Neural progenitor cell (in vitro differentiated cells): ENCODE results near the gene ADAM23. TPM values are rescaled to one million over a fixed set of nuclear protein-coding genes. Genes with fewer than 3 reads are reported as not detected.
A peak's percentile ranks its signal among the peaks of the same experiment; 100 is the strongest.

Experiments
- DNase-seq: peaks from one replicate; pipeline ENCODE4 v3.0.0-alpha.2; 2016; ENCODE audit warnings: low spot score
- H2AFZ ChIP-seq: fragments of 200-600 bp; sonication (generic); replicated peaks from 2 replicates; pipeline ENCODE4 v1.6.1; 2016; ENCODE audit warnings: antibody characterized with exemption
- H3F3A ChIP-seq: fragments of 200-600 bp; sonication (generic); 2 replicates; pipeline ENCODE4 v1.6.1; 2016; ENCODE audit warnings: antibody characterized with exemption, low read depth
- H3K27ac ChIP-seq: fragments of 200-600 bp; sonication (generic); 2 replicates; pipeline ENCODE4 v1.5.1; 2016; ENCODE audit warnings: mild to moderate bottlenecking
- H3K27me3 ChIP-seq: fragments of 200-600 bp; sonication (generic); 2 replicates; pipeline ENCODE4 v1.6.1; 2016; ENCODE audit warnings: mild to moderate bottlenecking, moderate library complexity
- H3K36me3 ChIP-seq: fragments of 200-600 bp; sonication (generic); 2 replicates; pipeline ENCODE4 v1.5.1; 2016
- H3K4me1 ChIP-seq: fragments of 200-600 bp; sonication (generic); 2 replicates; pipeline ENCODE4 v1.6.1; 2016; ENCODE audit warnings: mixed run types
- H3K4me2 ChIP-seq: fragments of 200-600 bp; sonication (generic); 2 replicates; pipeline ENCODE4 v1.6.1; 2016
- H3K4me3 ChIP-seq: fragments of 200-600 bp; sonication (generic); 2 replicates; pipeline ENCODE4 v1.5.1; 2016
- H3K79me2 ChIP-seq: fragments of 200-600 bp; sonication (generic); 2 replicates; pipeline ENCODE4 v1.6.1; 2016; ENCODE audit warnings: low read depth
- H3K9ac ChIP-seq: fragments of 200-600 bp; sonication (generic); 2 replicates; pipeline ENCODE4 v1.6.1; 2016
- H3K9me3 ChIP-seq: fragments of 200-600 bp; sonication (generic); 2 replicates; pipeline ENCODE4 v1.5.1; 2016; ENCODE audit warnings: low read depth
- H4K20me1 ChIP-seq: fragments of 200-600 bp; sonication (generic); 2 replicates; pipeline ENCODE4 v1.6.1; 2016; ENCODE audit warnings: low read depth
- H3K27ac Mint-ChIP-seq: 3 replicates; pipeline ENCODE4 v1.8.0; 2021; ENCODE audit warnings: mixed read lengths
- H3K27me3 Mint-ChIP-seq: 2 replicates; pipeline ENCODE4 v1.8.0; 2022; ENCODE audit warnings: low read depth, mild to moderate bottlenecking, inconsistent platforms, moderate library complexity, mixed read lengths; ENCODE audit not compliant: insufficient read depth
- H3K36me3 Mint-ChIP-seq: 3 replicates; pipeline ENCODE4 v1.8.0; 2021; ENCODE audit warnings: mixed read lengths
- H3K4me1 Mint-ChIP-seq: 3 replicates; pipeline ENCODE4 v1.8.0; 2021; ENCODE audit warnings: mixed read lengths
- H3K4me3 Mint-ChIP-seq: 3 replicates; pipeline ENCODE4 v1.8.0; 2021; ENCODE audit warnings: mild to moderate bottlenecking, moderate library complexity, mixed read lengths
- H3K9me3 Mint-ChIP-seq: 3 replicates; pipeline ENCODE4 v1.8.0; 2020; ENCODE audit warnings: mixed read lengths
- EZH2 ChIP-seq: fragments of 200-600 bp; sonication (generic); IDR thresholded peaks from 2 replicates; pipeline ENCODE4 v1.6.1; 2017; ENCODE audit warnings: antibody characterized with exemption, mild to moderate bottlenecking, moderate library complexity
- EZH2phosphoT487 ChIP-seq: fragments of 200-600 bp; sonication (generic); IDR thresholded peaks from 2 replicates; pipeline ENCODE4 v1.6.1; 2017; ENCODE audit warnings: antibody characterized with exemption
- total RNA-seq: library from RNA; depleted of rRNA; stranded (reverse); fragments of >200 nt; gene quantifications from 2 replicates; pipeline ENCODE4 v1.2.3, GENCODE V29; 2015; ENCODE audit warnings: low replicate concordance
- TF ChIP-seq, protein P1 (sequence below): fragments of 200-600 bp; sonication (generic); IDR thresholded peaks from 2 replicates; pipeline ENCODE4 v1.5.1; 2017; ENCODE audit warnings: antibody characterized with exemption, mild to moderate bottlenecking

The ADAM23 gene
- total RNA-seq, 1 donor from 2014 or later = 17.2 TPM

DNA sequence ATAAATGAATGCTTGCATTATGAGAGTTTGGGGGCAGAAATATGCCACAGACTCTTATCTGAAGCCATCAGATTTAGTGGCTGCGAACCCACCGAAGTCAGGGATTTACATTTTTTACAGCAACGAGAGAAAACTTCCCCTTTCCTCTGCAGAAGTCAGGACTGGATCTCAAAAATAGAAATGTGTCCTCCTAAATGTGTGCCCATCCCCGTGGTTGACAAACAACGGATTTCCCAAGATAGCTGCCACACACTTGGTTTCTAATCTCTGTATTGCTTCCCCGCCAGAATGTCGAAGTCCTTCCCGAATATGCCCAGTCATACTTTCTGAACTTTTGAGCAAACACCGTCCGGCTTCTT lies 879 bp upstream of the ADAM23 start:
- Histone ChIP-seq H3K79me2 (peaks cover 18% of the 10 kb centered on the region), H3K4me2 (peak overlapping the region; percentile 92), H3K36me3 (no peaks in the 10 kb centered on the region), H3K9ac (no peak overlapping the region), H3K9me3 (no peaks in the 10 kb centered on the region), H2AFZ (peak overlapping the region; percentile 96), H4K20me1 (peaks cover 10% of the 10 kb centered on the region), H3K4me1 (peaks cover 30% of the 10 kb centered on the region), H3K4me3 (peak overlapping the region; percentile 99), H3F3A (peaks cover 10% of the 10 kb centered on the region), H3K27ac (no peak overlapping the region), H3K27me3 (peaks cover 24% of the 10 kb centered on the region)
- TF ChIP-seq EZH2phosphoT487 (no peak), EZH2 (no peak)
- TF ChIP-seq, protein P1, sequence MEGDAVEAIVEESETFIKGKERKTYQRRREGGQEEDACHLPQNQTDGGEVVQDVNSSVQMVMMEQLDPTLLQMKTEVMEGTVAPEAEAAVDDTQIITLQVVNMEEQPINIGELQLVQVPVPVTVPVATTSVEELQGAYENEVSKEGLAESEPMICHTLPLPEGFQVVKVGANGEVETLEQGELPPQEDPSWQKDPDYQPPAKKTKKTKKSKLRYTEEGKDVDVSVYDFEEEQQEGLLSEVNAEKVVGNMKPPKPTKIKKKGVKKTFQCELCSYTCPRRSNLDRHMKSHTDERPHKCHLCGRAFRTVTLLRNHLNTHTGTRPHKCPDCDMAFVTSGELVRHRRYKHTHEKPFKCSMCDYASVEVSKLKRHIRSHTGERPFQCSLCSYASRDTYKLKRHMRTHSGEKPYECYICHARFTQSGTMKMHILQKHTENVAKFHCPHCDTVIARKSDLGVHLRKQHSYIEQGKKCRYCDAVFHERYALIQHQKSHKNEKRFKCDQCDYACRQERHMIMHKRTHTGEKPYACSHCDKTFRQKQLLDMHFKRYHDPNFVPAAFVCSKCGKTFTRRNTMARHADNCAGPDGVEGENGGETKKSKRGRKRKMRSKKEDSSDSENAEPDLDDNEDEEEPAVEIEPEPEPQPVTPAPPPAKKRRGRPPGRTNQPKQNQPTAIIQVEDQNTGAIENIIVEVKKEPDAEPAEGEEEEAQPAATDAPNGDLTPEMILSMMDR = no peak
- peaks cover 7% of the 10 kb centered on the region for H3K27me3 Mint-ChIP-seq
- H3K4me1 Mint-ChIP-seq = peaks cover 24% of the 10 kb centered on the region
- peak overlapping the region; percentile 26 for H3K27ac Mint-ChIP-seq
- no peak for DNase-seq
- H3K9me3 Mint-ChIP-seq = no peaks in the 10 kb centered on the region
- H3K4me3 Mint-ChIP-seq = peak overlapping the region; percentile 94
- H3K36me3 Mint-ChIP-seq = no peaks in the 10 kb centered on the region

DNA sequence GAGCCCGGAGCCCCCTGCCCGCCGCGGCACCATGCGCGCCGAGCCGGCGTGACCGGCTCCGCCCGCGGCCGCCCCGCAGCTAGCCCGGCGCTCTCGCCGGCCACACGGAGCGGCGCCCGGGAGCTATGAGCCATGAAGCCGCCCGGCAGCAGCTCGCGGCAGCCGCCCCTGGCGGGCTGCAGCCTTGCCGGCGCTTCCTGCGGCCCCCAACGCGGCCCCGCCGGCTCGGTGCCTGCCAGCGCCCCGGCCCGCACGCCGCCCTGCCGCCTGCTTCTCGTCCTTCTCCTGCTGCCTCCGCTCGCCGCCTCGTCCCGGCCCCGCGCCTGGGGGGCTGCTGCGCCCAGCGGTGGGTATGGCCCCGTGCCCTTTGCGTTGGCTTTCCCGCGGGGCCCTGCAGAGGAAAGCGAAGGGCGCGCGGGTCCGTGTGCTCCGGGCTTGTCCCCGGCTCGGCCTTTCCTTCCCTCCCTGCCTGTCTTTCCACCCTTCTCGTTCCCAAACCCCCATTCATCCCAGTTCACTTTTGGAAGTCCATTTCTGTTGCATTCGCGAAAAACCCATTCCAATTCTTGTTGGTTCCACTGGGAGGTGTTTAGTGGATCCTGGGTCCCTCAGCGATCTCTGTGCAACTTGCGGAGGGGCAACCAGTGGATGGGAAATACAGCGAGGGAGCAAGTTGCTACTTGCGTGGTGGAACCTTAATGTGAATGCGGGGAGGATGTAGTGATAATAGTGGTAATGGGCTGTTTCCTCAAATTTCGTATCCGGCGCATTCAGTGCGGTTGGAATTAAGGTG lies 599 bp downstream of the ADAM23 start:
- H3K9me3 Mint-ChIP-seq = no peaks in the 10 kb centered on the region
- TF ChIP-seq, protein P1 = peak; percentile 7
- TF ChIP-seq EZH2 (peak; percentile 47), EZH2phosphoT487 (peak; percentile 45)
- peaks cover 24% of the 10 kb centered on the region for H3K27me3 ChIP-seq
- H3K9me3 ChIP-seq = no peaks in the 10 kb centered on the region
- peak overlapping the region; percentile 100 for H3K4me2 ChIP-seq
- H3F3A ChIP-seq = peaks cover 10% of the 10 kb centered on the region
- peaks cover 10% of the 10 kb centered on the region for H4K20me1 ChIP-seq
- H2AFZ ChIP-seq = peak overlapping the region; percentile 100
- peaks cover 7% of the 10 kb centered on the region for H3K27me3 Mint-ChIP-seq
- H3K4me3 ChIP-seq = peak overlapping the region; percentile 99
- H3K4me1 Mint-ChIP-seq = peaks cover 18% of the 10 kb centered on the region
- H3K9ac ChIP-seq = peak overlapping the region; percentile 54
- no peak overlapping the region for H3K27ac Mint-ChIP-seq
- peak; percentile 86 for DNase-seq
- peaks cover 30% of the 10 kb centered on the region for H3K4me1 ChIP-seq
- peak overlapping the region; percentile 38 for H3K27ac ChIP-seq
- H3K4me3 Mint-ChIP-seq = peak overlapping the region; percentile 94
- H3K79me2 ChIP-seq = peaks cover 18% of the 10 kb centered on the region
- peaks cover 5% of the 10 kb centered on the region for H3K36me3 Mint-ChIP-seq
- no peaks in the 10 kb centered on the region for H3K36me3 ChIP-seq

DNA sequence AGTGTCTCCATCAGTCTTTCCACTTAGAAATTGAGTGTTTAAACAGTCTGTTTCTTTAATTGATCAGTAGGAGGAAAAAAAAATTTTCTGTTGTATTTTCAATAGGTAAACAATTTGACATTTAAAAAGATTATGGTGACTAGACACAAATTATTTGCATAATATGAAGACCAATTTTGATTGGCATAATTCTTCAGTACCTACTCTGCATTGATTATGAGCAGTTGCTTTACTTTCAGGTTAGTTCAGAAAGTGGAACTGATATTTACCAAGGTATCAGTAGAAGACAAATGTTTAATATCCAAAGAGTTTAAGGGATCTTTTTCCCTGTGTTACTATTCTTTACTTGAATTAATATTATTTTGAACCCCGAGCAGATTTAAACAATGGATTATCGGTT lies 2.6 kb downstream of the ADAM23 start:
- no peak overlapping the region for H3K4me3 Mint-ChIP-seq
- H3F3A ChIP-seq = peaks cover 10% of the 10 kb centered on the region
- H3K27ac Mint-ChIP-seq = no peak overlapping the region
- peaks cover 17% of the 10 kb centered on the region for H3K4me1 Mint-ChIP-seq
- H3K27me3 ChIP-seq = peaks cover 24% of the 10 kb centered on the region
- H3K9ac ChIP-seq = no peak overlapping the region
- H2AFZ ChIP-seq = no peak overlapping the region
- H3K36me3 ChIP-seq = no peaks in the 10 kb centered on the region
- no peaks in the 10 kb centered on the region for H3K9me3 ChIP-seq
- TF ChIP-seq, protein P1 = no peak
- TF ChIP-seq EZH2 (no peak), EZH2phosphoT487 (no peak)
- H3K4me2 ChIP-seq = peak overlapping the region; percentile 3
- H3K27ac ChIP-seq = no peak overlapping the region
- H3K36me3 Mint-ChIP-seq = peaks cover 14% of the 10 kb centered on the region
- H3K79me2 ChIP-seq = peaks cover 18% of the 10 kb centered on the region
- no peak overlapping the region for H3K4me3 ChIP-seq
- no peaks in the 10 kb centered on the region for H3K9me3 Mint-ChIP-seq
- peaks cover 10% of the 10 kb centered on the region for H4K20me1 ChIP-seq
- peaks cover 30% of the 10 kb centered on the region for H3K4me1 ChIP-seq
- DNase-seq = no peak
- H3K27me3 Mint-ChIP-seq = peaks cover 9% of the 10 kb centered on the region
